A549 (cell line): ENCODE measurements around the gene ROR2. TPM values are rescaled to one million over a fixed set of nuclear protein-coding genes. Genes with fewer than 3 reads are reported as not detected.

Experiments used
- ATAC-seq, 2 experiments: fragments of 200-7000 bp in 1 of 2; fragments of >200 bp in 1 of 2; cut with Nextera tagmentation in 1 of 2; cut with Tn5 transposase in 1 of 2; 3 replicates each; pipeline versions ENCODE4 v1.8.0 to v1.9.1; 2018 to 2020; ENCODE audit warnings: mild to moderate bottlenecking in 1 of 2, moderate library complexity in 1 of 2
- CTCF ChIA-PET: fragments of 300-600 bp; sonication (Branson Sonifier 250); formaldehyde crosslinking; extraction: SDS; loops from one replicate; lab custom pipeline; 2021; ENCODE audit warnings: antibody characterized with exemption, inconsistent platforms; lab: Yijun Ruan, JAX
- POLR2A ChIA-PET: fragments of 350-600 bp; formaldehyde crosslinking; extraction: SDS; loops from one replicate; lab custom pipeline; 2021; ENCODE audit warnings: antibody characterized with exemption, inconsistent platforms; lab: Yijun Ruan, JAX
- DNase-seq, 2 experiments: peaks; one replicate each; pipeline versions ENCODE4 v3.0.0 to v3.0.0-alpha.2; 2011 to 2016; ENCODE audit warnings: low read depth in 1 of 2, low spot score in 1 of 2
- FAIRE-seq: peaks from 2 replicates; lab custom pipeline; 2011; peaks lifted over from hg19 to GRCh38; lab: Jason Lieb, UNC
- H3K27ac ChIP-seq, 2 experiments: fragments of >200 bp; sonication (Bioruptor Twin); formaldehyde crosslinking; 3 replicates each; pipeline ENCODE4 v1.5.1; 2016 to 2017
- H3K4me1 ChIP-seq: fragments of >200 bp; sonication (Bioruptor Twin); formaldehyde crosslinking; 3 replicates; pipeline ENCODE4 v1.6.1; 2016
- H3K4me2 ChIP-seq: fragments of >200 bp; sonication (Bioruptor Twin); formaldehyde crosslinking; 3 replicates; pipeline ENCODE4 v1.6.1; 2016
- H3K4me3 ChIP-seq: fragments of >200 bp; sonication (Bioruptor Twin); formaldehyde crosslinking; 3 replicates; pipeline ENCODE4 v1.5.1; 2016
- H3K9me3 ChIP-seq: fragments of >200 bp; sonication (Bioruptor Twin); formaldehyde crosslinking; 3 replicates; pipeline ENCODE4 v1.6.1; 2016
- CTCF ChIP-seq: fragments of >200 bp; sonication (Bioruptor Twin); formaldehyde crosslinking; IDR thresholded peaks from 3 replicates; pipeline ENCODE4 v1.5.1; 2016
- E2F6 ChIP-seq: IDR thresholded peaks from 2 replicates; pipeline ENCODE4 v1.6.1; 2012; ENCODE audit warnings: low read depth, borderline replicate concordance
- EHF ChIP-seq: fragments of 250-450 bp; sonication (Bioruptor Pico); IDR thresholded peaks from 2 replicates; pipeline ENCODE4 v1.5.0; 2020; ENCODE audit warnings: mild to moderate bottlenecking
- EHMT2 ChIP-seq: fragments of 200-600 bp; sonication (generic); IDR thresholded peaks from 2 replicates; pipeline ENCODE4 v1.6.1; 2016; ENCODE audit warnings: antibody characterized with exemption, low read depth, mild to moderate bottlenecking, moderate library complexity
- ELK1 ChIP-seq: fragments of 150-350 bp; IDR thresholded peaks from 2 replicates; pipeline ENCODE4 v1.6.1; 2014; ENCODE audit warnings: low read depth, mild to moderate bottlenecking, low read length
- EP300 ChIP-seq, 2 experiments: fragments of >200 bp; sonication (Bioruptor Twin); formaldehyde crosslinking; IDR thresholded peaks; 2 replicates in 1 of 2; 3 replicates in 1 of 2; pipeline ENCODE4 v1.6.1; 2016 to 2017
- ESRRA ChIP-seq: fragments of 150-350 bp; IDR thresholded peaks from 2 replicates; pipeline ENCODE4 v1.6.1; 2014; ENCODE audit warnings: mild to moderate bottlenecking, low read length, borderline replicate concordance
- FOXS1 ChIP-seq: fragments of 250-450 bp; sonication (Bioruptor Pico); IDR thresholded peaks from 2 replicates; pipeline ENCODE4 v1.5.0; 2020; ENCODE audit warnings: mild to moderate bottlenecking, moderate library complexity
- HMGXB4 ChIP-seq: fragments of 250-450 bp; sonication (Bioruptor Pico); IDR thresholded peaks from 2 replicates; pipeline ENCODE4 v1.5.0; 2021; ENCODE audit warnings: mild to moderate bottlenecking, moderate library complexity, borderline replicate concordance
- HOXA7 ChIP-seq: fragments of 250-450 bp; sonication (Bioruptor Pico); IDR thresholded peaks from 2 replicates; pipeline ENCODE4 v1.5.0; 2020; ENCODE audit warnings: mild to moderate bottlenecking, moderate library complexity
- HOXB5 ChIP-seq: fragments of 250-450 bp; sonication (Bioruptor Pico); IDR thresholded peaks from 2 replicates; pipeline ENCODE4 v1.5.0; 2020; ENCODE audit warnings: mild to moderate bottlenecking, moderate library complexity
- KDM1A ChIP-seq: fragments of 200-600 bp; sonication (generic); IDR thresholded peaks from 2 replicates; pipeline ENCODE4 v1.6.1; 2016; ENCODE audit warnings: low read depth, mild to moderate bottlenecking
- KDM5A ChIP-seq: fragments of 200-600 bp; sonication (generic); IDR thresholded peaks from 2 replicates; pipeline ENCODE4 v1.6.1; 2016; ENCODE audit warnings: antibody characterized with exemption, mild to moderate bottlenecking
- MAFK ChIP-seq: fragments of 450-650 bp; IDR thresholded peaks from 2 replicates; pipeline ENCODE4 v1.6.1; 2014; ENCODE audit not compliant: partially characterized antibody
- MAX ChIP-seq: IDR thresholded peaks from 2 replicates; pipeline ENCODE4 v1.6.1; 2012
- MYC ChIP-seq: IDR thresholded peaks from 2 replicates; pipeline ENCODE4 v1.6.1; 2012; ENCODE audit warnings: mild to moderate bottlenecking, inconsistent platforms, low read length, improper control_type of control experiment, borderline replicate concordance
- PHF8 ChIP-seq: fragments of 200-600 bp; sonication (generic); IDR thresholded peaks from 2 replicates; pipeline ENCODE4 v1.6.1; 2016; ENCODE audit warnings: low read depth, mild to moderate bottlenecking, antibody characterized with exemption, moderate library complexity, borderline replicate concordance
- POLR2A ChIP-seq: IDR thresholded peaks from 2 replicates; pipeline ENCODE4 v1.6.1; 2012; ENCODE audit warnings: mild to moderate bottlenecking, low read length
- RNF2 ChIP-seq: fragments of 200-600 bp; sonication (generic); IDR thresholded peaks from 2 replicates; pipeline ENCODE4 v1.6.1; 2016; ENCODE audit warnings: low read depth, mild to moderate bottlenecking, antibody characterized with exemption, moderate library complexity, borderline replicate concordance
- SMC3 ChIP-seq: fragments of >200 bp; sonication (Bioruptor Twin); formaldehyde crosslinking; IDR thresholded peaks from 3 replicates; pipeline ENCODE4 v1.6.1; 2018; ENCODE audit warnings: inconsistent platforms
- ZFP36 ChIP-seq: fragments of 450-650 bp; IDR thresholded peaks from 2 replicates; pipeline ENCODE4 v1.6.1; 2014; ENCODE audit warnings: borderline replicate concordance; ENCODE audit not compliant: partially characterized antibody
- WGBS: methylation state at CpG from one replicate; pipeline ENCODE4 v1.1.6; 2017; ENCODE audit errors: missing lambda C conversion rate; 5-methylcytosine and 5-hydroxymethylcytosine counted together
- polyA plus RNA-seq, 4 experiments: library from polyadenylated mRNA; depleted of rRNA in 3 of 4; stranded (reverse); fragments of >200 nt; fragmentation: RNase III in 1 of 4; extraction: RNeasy Plus Mini Kit Qiagen cat#74134 plus additional on column Dnase treatment in 1 of 4; gene quantifications; 2 replicates in 3 of 4; 3 replicates in 1 of 4; pipeline ENCODE4 v1.2.3, GENCODE V29; 2011 to 2017

ROR2 gene
- polyA plus RNA-seq, 2 of the 4 experiments (the other 2 are of a cell fraction): 0.12 to 0.53 TPM

GRCh38 chr9:91842358-91843049 lies 107.5 kb downstream of the ROR2 start:
- Histone ChIP-seq H3K27ac (no peak overlapping the region), H3K4me3 (no peak overlapping the region), H3K9me3 (no peaks in the 10 kb centered on the region), H3K4me1 (peaks cover 8% of the 10 kb centered on the region; the same call in 2 of the 3 replicates), H3K4me2 (no peak overlapping the region)
- DNase-seq (no peak), FAIRE-seq (no peak), ATAC-seq (no peak)
- WGBS: 22% methylated on average over 5 of the region's 9 CpGs
- TF ChIP-seq EHF (CRISPR knock-in tag) (no peak), EHMT2 (no peak), KDM5A (no peak), RNF2 (no peak), CTCF (no peak), ESRRA (no peak)
- CTCF ChIA-PET: interaction anchor here (0.6 kb wide), 1 partner anchor 129 kb away, joined by 6 read pairs; no protein-coding TSS in a partner anchor
- POLR2A ChIA-PET: no interaction called here

GRCh38 chr9:91841591-91841990 lies 108.4 kb downstream of the ROR2 start:
- FAIRE-seq (no peak), DNase-seq (no peak), ATAC-seq (no peak)
- CTCF ChIA-PET: interaction anchor here (0.6 to 1.4 kb wide), 3 partner anchors 107 to 128 kb away, joined by 3 to 6 read pairs (median 3); no protein-coding TSS in a partner anchor
- H3K4me3 ChIP-seq: no peak overlapping the region
- TF ChIP-seq PHF8 (no peak), ZFP36 (no peak), HOXA7 (CRISPR knock-in tag) (no peak), FOXS1 (CRISPR knock-in tag) (no peak), HMGXB4 (no peak), KDM1A (no peak), SMC3 (no peak), MYC (no peak), ELK1 (no peak), POLR2A (no peak), MAX (no peak), EP300 (IDR thresholded peaks at IDR 0.05) (no peak), E2F6 (no peak), ESRRA (no peak), MAFK (no peak), HOXB5 (CRISPR knock-in tag) (no peak)
- 40% methylated on average over 5 of the region's 5 CpGs for WGBS
- H3K4me2 ChIP-seq: no peak overlapping the region
- H3K27ac ChIP-seq: no peak overlapping the region
- POLR2A ChIA-PET: no interaction called here
- H3K9me3 ChIP-seq: no peaks in the 10 kb centered on the region
- H3K4me1 ChIP-seq: peaks cover 8% of the 10 kb centered on the region; the same call in 2 of the 3 replicates
